ENCODE measurements around the gene BDH2. TPM values are rescaled to one million over a fixed set of nuclear protein-coding genes. Genes with fewer than 3 reads are reported as not detected.

The BDH2 gene
- total RNA-seq, 2 experiments from 2014 or later, result 22.0 to 22.2 TPM

GRCh38 chr4:103075435-103075893 lies 24.2 kb downstream of the BDH2 start:
- H3K27ac Mint-ChIP-seq, result peak overlapping the region; percentile 99
- POLR2A ChIA-PET, result interaction anchor here (0.8 kb wide), 1 partner anchor 247 kb away, joined by 3 read pairs; no protein-coding TSS in a partner anchor
- H3K27me3 Mint-ChIP-seq, result no peaks in the 10 kb centered on the region
- no peaks in the 10 kb centered on the region for H3K9me3 Mint-ChIP-seq
- DNase-seq (no peak), ATAC-seq (ENCODE audit: low read depth) (no peak)
- H3K36me3 Mint-ChIP-seq, result peaks cover 10% of the 10 kb centered on the region
- H3K4me1 Mint-ChIP-seq, result peaks cover 38% of the 10 kb centered on the region
- peak overlapping the region; percentile 80 for H3K4me3 Mint-ChIP-seq

GRCh38 chr4:103074744-103075434 lies 24.7 kb downstream of the BDH2 start:
- H3K36me3 Mint-ChIP-seq, result peaks cover 10% of the 10 kb centered on the region
- no peaks in the 10 kb centered on the region for H3K9me3 Mint-ChIP-seq
- peak overlapping the region; percentile 99 for H3K27ac Mint-ChIP-seq
- no peak for ATAC-seq (ENCODE audit: low read depth)
- POLR2A ChIA-PET, result interaction anchor here (0.8 kb wide), 1 partner anchor 246 kb away, joined by 3 read pairs; no protein-coding TSS in a partner anchor
- H3K4me3 Mint-ChIP-seq, result peak overlapping the region; percentile 80
- no peaks in the 10 kb centered on the region for H3K27me3 Mint-ChIP-seq
- H3K4me1 Mint-ChIP-seq, result peaks cover 38% of the 10 kb centered on the region
- no peak for DNase-seq

DNA sequence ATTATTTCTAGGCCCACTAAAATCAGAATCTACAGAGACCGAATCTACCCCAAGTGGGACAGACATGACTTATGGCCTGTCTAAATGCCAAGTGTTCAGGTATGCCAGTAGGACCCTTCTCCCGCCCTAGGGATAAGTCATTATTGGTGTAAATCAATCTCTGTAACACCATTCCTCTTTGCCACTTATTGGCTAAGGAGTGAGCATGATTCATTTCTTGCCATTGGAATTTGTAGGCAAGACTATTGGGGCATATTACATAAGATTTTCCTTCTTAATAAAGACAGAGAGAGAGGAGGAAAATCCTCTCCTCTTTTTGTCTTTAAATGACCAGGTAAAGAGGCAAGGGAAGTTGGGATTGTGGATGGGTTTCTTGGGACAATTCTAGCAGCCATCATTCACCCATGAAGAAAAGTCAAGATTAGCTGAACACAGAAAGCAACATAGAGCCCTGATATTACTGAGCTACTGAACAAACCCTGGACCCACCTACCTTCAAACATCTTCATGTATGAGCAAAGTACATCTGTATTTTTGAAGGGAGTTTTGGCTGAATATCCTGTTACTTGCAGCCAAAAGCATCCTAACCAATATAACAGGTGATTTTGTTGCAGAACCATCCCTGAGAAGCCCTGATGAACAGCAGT lies 25.7 kb downstream of the BDH2 start:
- POLR2A ChIA-PET, result no interaction called here
- Mint-ChIP-seq H3K36me3 (peaks cover 13% of the 10 kb centered on the region), H3K9me3 (no peaks in the 10 kb centered on the region)

GRCh38 chr4:103067841-103068547 lies 31.6 kb downstream of the BDH2 start:
- POLR2A ChIA-PET, result no interaction called here
- ATAC-seq (ENCODE audit: low read depth), result no peak
- peaks cover 11% of the 10 kb centered on the region for H3K4me1 Mint-ChIP-seq
- H3K36me3 Mint-ChIP-seq, result peaks cover 33% of the 10 kb centered on the region
- DNase-seq, result no peak
- H3K27ac Mint-ChIP-seq, result no peak overlapping the region
- no peak overlapping the region for H3K4me3 Mint-ChIP-seq
- no peaks in the 10 kb centered on the region for H3K9me3 Mint-ChIP-seq
- H3K27me3 Mint-ChIP-seq, result no peaks in the 10 kb centered on the region

More for the DNA sequence above, 25.7 kb downstream of the BDH2 start:
- no peak for ATAC-seq (ENCODE audit: low read depth)
- Mint-ChIP-seq H3K4me1 (peaks cover 36% of the 10 kb centered on the region), H3K27me3 (no peaks in the 10 kb centered on the region), H3K27ac (no peak overlapping the region), H3K4me3 (peak overlapping the region; percentile 28)
- no peak for DNase-seq

- POLR2A ChIA-PET, result no interaction called here
- Mint-ChIP-seq H3K9me3 (peaks cover 2% of the 10 kb centered on the region), H3K4me3 (no peak overlapping the region), H3K4me1 (peaks cover 2% of the 10 kb centered on the region), H3K36me3 (peaks cover 43% of the 10 kb centered on the region), H3K27me3 (no peaks in the 10 kb centered on the region), H3K27ac (no peak overlapping the region)
- DNase-seq (no peak), ATAC-seq (ENCODE audit: low read depth) (no peak)
These were observed 39.0 kb downstream of the BDH2 start for GRCh38 chr4:103060453-103061148.

DNA sequence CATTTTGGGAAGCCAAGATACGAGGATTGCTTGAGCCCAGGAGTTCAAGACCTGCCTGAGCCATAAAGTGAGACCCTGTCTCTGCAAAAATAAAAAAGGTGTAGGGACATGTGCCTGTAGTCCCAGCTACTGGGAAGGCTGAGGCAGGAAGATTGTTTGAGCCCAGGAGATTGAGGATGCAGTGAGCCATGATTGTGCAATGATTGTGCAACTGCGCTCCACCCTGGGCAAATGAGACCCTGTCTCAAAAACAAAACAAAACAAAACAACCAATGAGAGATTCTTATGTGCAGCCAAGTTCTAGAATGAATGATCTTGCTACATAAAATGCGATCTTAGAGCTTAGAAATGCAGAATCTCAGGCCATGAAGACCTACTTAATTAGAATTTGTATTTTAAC lies 45.6 kb downstream of the BDH2 start:
- ATAC-seq (ENCODE audit: low read depth) (no peak), DNase-seq (no peak)
- H3K4me3 Mint-ChIP-seq, result no peak overlapping the region
- peaks cover 2% of the 10 kb centered on the region for H3K9me3 Mint-ChIP-seq
- H3K36me3 Mint-ChIP-seq, result peaks cover 11% of the 10 kb centered on the region
- POLR2A ChIA-PET, result no interaction called here
- H3K4me1 Mint-ChIP-seq, result peaks cover 7% of the 10 kb centered on the region
- no peak overlapping the region for H3K27ac Mint-ChIP-seq
- H3K27me3 Mint-ChIP-seq, result no peaks in the 10 kb centered on the region

- ATAC-seq (ENCODE audit: low read depth), result no peak
- H3K4me3 Mint-ChIP-seq, result no peak overlapping the region
- POLR2A ChIA-PET, result no interaction called here
- H3K27ac Mint-ChIP-seq, result no peak overlapping the region
- peaks cover 7% of the 10 kb centered on the region for H3K4me1 Mint-ChIP-seq
- peaks cover 12% of the 10 kb centered on the region for H3K36me3 Mint-ChIP-seq
- H3K9me3 Mint-ChIP-seq, result peaks cover 2% of the 10 kb centered on the region
- no peak for DNase-seq
- H3K27me3 Mint-ChIP-seq, result no peaks in the 10 kb centered on the region
These were observed 46.9 kb downstream of the BDH2 start for GRCh38 chr4:103052779-103053178.

- H3K27ac Mint-ChIP-seq, result no peak overlapping the region
- H3K9me3 Mint-ChIP-seq, result peaks cover 2% of the 10 kb centered on the region
- no peak for DNase-seq
- no peak for ATAC-seq (ENCODE audit: low read depth)
- POLR2A ChIA-PET, result no interaction called here
- H3K4me3 Mint-ChIP-seq, result no peak overlapping the region
- no peaks in the 10 kb centered on the region for H3K27me3 Mint-ChIP-seq
- peaks cover 7% of the 10 kb centered on the region for H3K4me1 Mint-ChIP-seq
- peaks cover 15% of the 10 kb centered on the region for H3K36me3 Mint-ChIP-seq
These were observed 47.5 kb downstream of the BDH2 start for GRCh38 chr4:103052145-103052544.

GRCh38 chr4:103050736-103051436 lies 48.7 kb downstream of the BDH2 start:
- DNase-seq (no peak), ATAC-seq (ENCODE audit: low read depth) (no peak)
- POLR2A ChIA-PET, result no interaction called here
- Mint-ChIP-seq H3K9me3 (no peaks in the 10 kb centered on the region), H3K4me3 (no peak overlapping the region), H3K27me3 (no peaks in the 10 kb centered on the region), H3K36me3 (peaks cover 17% of the 10 kb centered on the region), H3K4me1 (peaks cover 7% of the 10 kb centered on the region), H3K27ac (peak overlapping the region; percentile 3)

DNA sequence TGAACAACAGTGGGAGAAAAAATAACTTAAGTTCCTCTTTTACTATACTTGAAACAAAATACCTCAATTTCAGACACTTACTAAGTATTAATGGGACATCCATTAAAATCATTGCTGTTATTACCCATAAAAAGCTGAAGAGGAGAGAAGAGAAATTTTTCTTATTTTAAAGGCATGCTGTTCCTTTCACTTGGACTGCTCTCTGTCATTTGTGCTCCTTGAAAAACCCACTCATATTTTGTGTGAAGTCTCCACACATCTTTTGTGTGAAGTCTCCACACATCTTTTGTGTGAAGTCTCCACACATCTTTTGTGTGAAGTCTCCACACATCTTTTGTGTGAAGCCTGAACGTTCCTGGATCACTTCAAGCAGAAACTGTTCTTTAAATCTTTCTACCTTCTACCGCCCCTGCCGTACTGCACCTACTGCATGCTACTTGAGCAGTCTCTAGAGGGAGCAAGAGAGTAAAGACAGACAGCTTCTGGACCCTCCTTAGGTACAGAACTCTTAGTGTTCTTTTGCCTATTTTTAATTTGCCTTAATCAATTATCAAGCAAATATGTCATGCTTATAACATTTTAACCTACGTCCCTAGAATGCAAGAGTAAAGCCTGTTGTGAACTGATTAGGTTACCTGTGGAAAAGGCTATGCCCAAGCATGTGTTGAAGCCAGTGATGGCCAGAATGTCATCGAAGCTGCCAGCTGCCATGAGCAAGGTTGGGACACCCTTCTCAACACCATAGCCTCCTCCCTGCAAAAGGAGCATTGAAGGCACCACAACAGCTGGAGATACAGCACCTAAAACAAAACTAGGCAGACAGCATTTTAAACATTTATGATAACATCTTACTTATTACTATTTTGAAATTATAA lies 53.0 kb downstream of the BDH2 start:
- POLR2A ChIA-PET, result interaction anchor here (1.2 kb wide), 1 partner anchor 30 kb away, joined by 3 read pairs; the partner anchor contains the start of gene SLC9B2
- peaks cover 14% of the 10 kb centered on the region for H3K36me3 Mint-ChIP-seq
- H3K27me3 Mint-ChIP-seq, result no peaks in the 10 kb centered on the region
- no peak overlapping the region for H3K4me3 Mint-ChIP-seq
- H3K4me1 Mint-ChIP-seq, result peaks cover 7% of the 10 kb centered on the region
- H3K9me3 Mint-ChIP-seq, result no peaks in the 10 kb centered on the region
- no peak for DNase-seq
- no peak overlapping the region for H3K27ac Mint-ChIP-seq
- ATAC-seq (ENCODE audit: low read depth), result peak; percentile 94

DNA sequence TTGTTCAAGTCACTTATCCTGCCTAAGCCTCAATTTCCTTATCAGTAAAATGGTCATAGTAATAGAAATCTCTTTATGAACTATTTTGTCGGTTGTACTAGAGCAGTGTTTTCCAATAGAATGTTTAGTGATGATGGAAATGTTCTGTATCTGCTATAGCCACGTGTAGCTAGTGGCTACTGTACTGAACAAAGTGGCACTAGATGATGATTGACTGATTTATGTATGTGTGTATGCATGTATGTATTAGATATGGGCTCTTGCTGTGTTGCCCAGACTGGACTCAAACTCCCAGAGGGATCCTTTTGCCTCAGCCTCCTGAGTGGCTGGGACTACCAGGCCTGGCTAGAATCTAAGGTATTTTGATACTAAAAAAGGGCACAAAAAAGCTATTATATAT lies 55.5 kb downstream of the BDH2 start:
- H3K27ac Mint-ChIP-seq, result no peak overlapping the region
- H3K36me3 Mint-ChIP-seq, result peaks cover 13% of the 10 kb centered on the region
- H3K9me3 Mint-ChIP-seq, result no peaks in the 10 kb centered on the region
- DNase-seq, result no peak
- no peak for ATAC-seq (ENCODE audit: low read depth)
- no peak overlapping the region for H3K4me3 Mint-ChIP-seq
- POLR2A ChIA-PET, result no interaction called here
- peaks cover 2% of the 10 kb centered on the region for H3K4me1 Mint-ChIP-seq
- H3K27me3 Mint-ChIP-seq, result no peaks in the 10 kb centered on the region

DNA sequence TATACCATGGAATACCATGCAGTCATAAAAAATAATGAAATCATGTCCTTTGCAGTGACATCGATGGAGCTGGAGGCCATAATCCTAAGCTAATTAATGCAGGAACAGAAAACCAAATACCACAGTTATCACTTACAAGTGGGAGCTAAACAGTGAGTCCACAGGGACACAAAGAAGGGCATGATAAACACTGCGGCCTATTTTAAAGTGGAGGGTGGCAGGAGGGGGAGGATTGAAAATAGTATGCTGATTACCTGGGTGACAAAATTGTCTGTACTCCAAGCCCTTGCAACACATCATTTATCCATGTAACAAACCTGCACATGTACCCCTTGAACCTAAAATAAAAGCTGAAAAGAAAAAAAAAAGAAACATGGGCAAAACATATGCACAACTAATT lies 63.5 kb downstream of the BDH2 start:
- POLR2A ChIA-PET, result no interaction called here
- DNase-seq (no peak), ATAC-seq (ENCODE audit: low read depth) (no peak)
- Mint-ChIP-seq H3K9me3 (no peaks in the 10 kb centered on the region), H3K4me1 (peaks cover 15% of the 10 kb centered on the region), H3K27me3 (no peaks in the 10 kb centered on the region), H3K27ac (no peak overlapping the region), H3K4me3 (no peak overlapping the region), H3K36me3 (peaks cover 19% of the 10 kb centered on the region)
